Measurements from ENCODE around the gene HFE.
"Not testable (repeated sequence)": the region's sequence is repeated elsewhere in the genome, so short reads cannot be mapped to it uniquely, and the experiment has no call there.

The HFE gene

DNA sequence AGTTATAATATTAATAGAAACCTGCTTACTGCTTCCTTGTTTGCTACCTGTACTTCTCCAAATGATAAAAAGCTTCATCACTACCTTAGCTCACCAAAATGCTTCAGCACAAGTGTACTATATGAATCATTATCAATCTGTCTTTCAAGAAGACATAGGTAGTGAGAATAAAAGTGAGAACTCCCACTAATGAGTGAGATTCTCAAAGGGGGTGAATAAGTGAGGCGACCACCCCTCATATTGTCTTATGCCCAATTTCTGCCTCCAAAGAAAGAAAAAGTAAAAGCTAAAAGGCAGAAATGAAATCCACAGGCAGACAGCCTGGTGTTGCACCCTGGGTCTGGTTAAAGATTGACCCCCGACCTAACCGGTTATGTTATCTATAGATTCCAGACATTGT lies 6.1 kb upstream of the HFE start:
- H3K36me3 ChIP-seq (ENCODE audit: insufficient read depth, low read length); H3K9ac ChIP-seq (ENCODE audit: low read depth, low read length); H3K4me1 ChIP-seq (ENCODE audit: insufficient read depth, low read length); H3K9me3 ChIP-seq (ENCODE audit: control insufficient read depth, insufficient read depth, low read length): not testable (repeated sequence)

DNA sequence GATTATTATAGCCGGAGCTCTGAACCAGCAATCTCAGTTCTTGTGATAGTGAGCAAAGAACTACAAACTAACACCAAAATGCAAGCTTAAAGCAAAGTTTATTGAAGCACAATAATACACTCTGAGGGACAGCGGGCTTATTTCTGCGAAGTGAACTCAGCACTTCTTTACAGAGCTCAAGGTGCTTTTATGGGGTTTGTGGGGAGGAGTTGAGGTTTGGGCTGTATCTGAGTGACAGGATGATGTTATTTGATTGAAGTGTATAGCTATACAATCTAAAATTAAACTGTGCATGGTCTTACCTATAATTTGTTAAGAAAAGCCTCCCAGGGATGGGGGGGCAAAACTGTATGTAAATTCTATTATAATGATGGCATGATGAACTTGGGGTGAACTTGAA lies 1.0 kb upstream of the HFE start:
- no peak overlapping the region for H3K9ac ChIP-seq (ENCODE audit: low read depth, low read length)
- H3K9me3 ChIP-seq (ENCODE audit: control insufficient read depth, insufficient read depth, low read length), result no peaks in the 10 kb centered on the region
- H3K36me3 ChIP-seq (ENCODE audit: insufficient read depth, low read length), result no peaks in the 10 kb centered on the region; the same call in 1 of the 2 replicates
- peaks cover 7% of the 10 kb centered on the region; the same call in 1 of the 2 replicates for H3K4me1 ChIP-seq (ENCODE audit: insufficient read depth, low read length)

GRCh38 chr6:26088344-26088743 lies 1.1 kb downstream of the HFE start:
- peak overlapping the region; percentile 40; the same call in 1 of the 2 replicates for H3K9ac ChIP-seq (ENCODE audit: low read depth, low read length)

DNA sequence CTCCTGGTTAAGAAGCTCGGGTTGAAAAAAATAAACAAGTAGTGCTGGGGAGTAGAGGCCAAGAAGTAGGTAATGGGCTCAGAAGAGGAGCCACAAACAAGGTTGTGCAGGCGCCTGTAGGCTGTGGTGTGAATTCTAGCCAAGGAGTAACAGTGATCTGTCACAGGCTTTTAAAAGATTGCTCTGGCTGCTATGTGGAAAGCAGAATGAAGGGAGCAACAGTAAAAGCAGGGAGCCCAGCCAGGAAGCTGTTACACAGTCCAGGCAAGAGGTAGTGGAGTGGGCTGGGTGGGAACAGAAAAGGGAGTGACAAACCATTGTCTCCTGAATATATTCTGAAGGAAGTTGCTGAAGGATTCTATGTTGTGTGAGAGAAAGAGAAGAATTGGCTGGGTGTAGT lies 2.0 kb downstream of the HFE start:
- Histone ChIP-seq H3K4me1 (ENCODE audit: insufficient read depth, low read length) (peaks cover 7% of the 10 kb centered on the region; the same call in 1 of the 2 replicates), H3K9ac (ENCODE audit: low read depth, low read length) (no peak overlapping the region), H3K36me3 (ENCODE audit: insufficient read depth, low read length) (no peaks in the 10 kb centered on the region; the same call in 1 of the 2 replicates), H3K9me3 (ENCODE audit: control insufficient read depth, insufficient read depth, low read length) (no peaks in the 10 kb centered on the region)

More at GRCh38 chr6:26088344-26088743, 1.1 kb downstream of the HFE start:
- Histone ChIP-seq H3K4me1 (ENCODE audit: insufficient read depth, low read length) (peaks cover 7% of the 10 kb centered on the region; the same call in 1 of the 2 replicates), H3K9me3 (ENCODE audit: control insufficient read depth, insufficient read depth, low read length) (no peaks in the 10 kb centered on the region), H3K36me3 (ENCODE audit: insufficient read depth, low read length) (no peaks in the 10 kb centered on the region; the same call in 1 of the 2 replicates)

DNA sequence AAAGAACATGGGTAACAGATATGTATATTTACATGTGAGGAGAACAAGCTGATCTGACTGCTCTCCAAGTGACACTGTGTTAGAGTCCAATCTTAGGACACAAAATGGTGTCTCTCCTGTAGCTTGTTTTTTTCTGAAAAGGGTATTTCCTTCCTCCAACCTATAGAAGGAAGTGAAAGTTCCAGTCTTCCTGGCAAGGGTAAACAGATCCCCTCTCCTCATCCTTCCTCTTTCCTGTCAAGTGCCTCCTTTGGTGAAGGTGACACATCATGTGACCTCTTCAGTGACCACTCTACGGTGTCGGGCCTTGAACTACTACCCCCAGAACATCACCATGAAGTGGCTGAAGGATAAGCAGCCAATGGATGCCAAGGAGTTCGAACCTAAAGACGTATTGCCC lies 5.2 kb downstream of the HFE start:
- peaks cover 7% of the 10 kb centered on the region; the same call in 1 of the 2 replicates for H3K4me1 ChIP-seq (ENCODE audit: insufficient read depth, low read length)
- H3K36me3 ChIP-seq (ENCODE audit: insufficient read depth, low read length), result no peaks in the 10 kb centered on the region; the same call in 1 of the 2 replicates
- no peaks in the 10 kb centered on the region for H3K9me3 ChIP-seq (ENCODE audit: control insufficient read depth, insufficient read depth, low read length)

DNA sequence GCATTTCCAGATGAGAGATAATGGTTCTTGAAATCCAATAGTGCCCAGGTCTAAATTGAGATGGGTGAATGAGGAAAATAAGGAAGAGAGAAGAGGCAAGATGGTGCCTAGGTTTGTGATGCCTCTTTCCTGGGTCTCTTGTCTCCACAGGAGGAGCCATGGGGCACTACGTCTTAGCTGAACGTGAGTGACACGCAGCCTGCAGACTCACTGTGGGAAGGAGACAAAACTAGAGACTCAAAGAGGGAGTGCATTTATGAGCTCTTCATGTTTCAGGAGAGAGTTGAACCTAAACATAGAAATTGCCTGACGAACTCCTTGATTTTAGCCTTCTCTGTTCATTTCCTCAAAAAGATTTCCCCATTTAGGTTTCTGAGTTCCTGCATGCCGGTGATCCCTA lies 6.8 kb downstream of the HFE start:
- Histone ChIP-seq H3K36me3 (ENCODE audit: insufficient read depth, low read length) (no peaks in the 10 kb centered on the region; the same call in 1 of the 2 replicates), H3K9me3 (ENCODE audit: control insufficient read depth, insufficient read depth, low read length) (no peaks in the 10 kb centered on the region), H3K4me1 (ENCODE audit: insufficient read depth, low read length) (no peaks in the 10 kb centered on the region), H3K9ac (ENCODE audit: low read depth, low read length) (no peak overlapping the region)

More for the DNA sequence above, 5.2 kb downstream of the HFE start:
- H3K9ac ChIP-seq (ENCODE audit: low read depth, low read length), result no peak overlapping the region

DNA sequence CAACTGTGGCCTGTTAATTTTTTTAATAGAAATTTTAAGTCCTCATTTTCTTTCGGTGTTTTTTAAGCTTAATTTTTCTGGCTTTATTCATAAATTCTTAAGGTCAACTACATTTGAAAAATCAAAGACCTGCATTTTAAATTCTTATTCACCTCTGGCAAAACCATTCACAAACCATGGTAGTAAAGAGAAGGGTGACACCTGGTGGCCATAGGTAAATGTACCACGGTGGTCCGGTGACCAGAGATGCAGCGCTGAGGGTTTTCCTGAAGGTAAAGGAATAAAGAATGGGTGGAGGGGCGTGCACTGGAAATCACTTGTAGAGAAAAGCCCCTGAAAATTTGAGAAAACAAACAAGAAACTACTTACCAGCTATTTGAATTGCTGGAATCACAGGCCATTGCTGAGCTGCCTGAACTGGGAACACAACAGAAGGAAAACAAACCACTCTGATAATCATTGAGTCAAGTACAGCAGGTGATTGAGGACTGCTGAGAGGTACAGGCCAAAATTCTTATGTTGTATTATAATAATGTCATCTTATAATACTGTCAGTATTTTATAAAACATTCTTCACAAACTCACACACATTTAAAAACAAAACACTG lies 10.1 kb downstream of the HFE start:
- H3K36me3 ChIP-seq (ENCODE audit: insufficient read depth, low read length), result no peaks in the 10 kb centered on the region
- H3K9me3 ChIP-seq (ENCODE audit: control insufficient read depth, insufficient read depth, low read length), result no peaks in the 10 kb centered on the region
- no peak overlapping the region for H3K9ac ChIP-seq (ENCODE audit: low read depth, low read length)

GRCh38 chr6:26103141-26103769 lies 16.0 kb downstream of the HFE start:
- Histone ChIP-seq H3K4me1 (ENCODE audit: insufficient read depth, low read length) (peaks cover 10% of the 10 kb centered on the region; the same call in 1 of the 2 replicates), H3K9ac (ENCODE audit: low read depth, low read length) (peak overlapping the region; percentile 19; the same call in 1 of the 2 replicates), H3K9me3 (ENCODE audit: control insufficient read depth, insufficient read depth, low read length) (peaks cover 9% of the 10 kb centered on the region; the same call in 1 of the 2 replicates), H3K36me3 (ENCODE audit: insufficient read depth, low read length) (no peaks in the 10 kb centered on the region)

More for the DNA sequence above, 10.1 kb downstream of the HFE start:
- H3K4me1 ChIP-seq (ENCODE audit: insufficient read depth, low read length), result peaks cover under 1% of the 10 kb centered on the region; the same call in 1 of the 2 replicates

DNA sequence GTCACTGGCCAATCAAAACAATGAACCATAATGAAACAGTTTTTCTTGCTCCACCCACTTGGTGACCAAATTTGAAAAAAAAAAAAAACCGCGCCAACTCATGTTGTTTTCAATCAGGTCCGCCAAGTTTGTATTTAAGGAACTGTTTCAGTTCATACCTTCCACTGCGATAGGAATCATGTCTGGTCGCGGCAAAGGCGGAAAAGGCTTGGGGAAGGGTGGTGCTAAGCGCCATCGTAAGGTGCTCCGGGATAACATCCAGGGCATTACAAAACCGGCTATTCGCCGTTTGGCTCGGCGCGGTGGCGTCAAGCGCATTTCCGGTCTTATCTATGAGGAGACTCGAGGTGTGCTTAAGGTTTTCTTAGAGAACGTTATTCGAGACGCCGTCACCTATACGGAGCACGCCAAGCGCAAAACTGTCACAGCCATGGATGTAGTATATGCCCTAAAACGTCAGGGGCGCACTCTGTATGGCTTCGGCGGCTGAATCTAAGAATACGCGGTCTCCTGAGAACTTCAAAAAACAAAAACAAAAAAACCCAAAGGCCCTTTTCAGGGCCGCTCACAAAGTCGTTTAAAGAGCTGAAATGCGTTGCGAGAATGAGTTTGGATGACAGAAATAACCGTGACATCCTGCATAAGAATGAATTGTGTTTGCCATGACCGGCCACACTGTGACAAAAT lies 16.7 kb downstream of the HFE start:
- peaks cover 9% of the 10 kb centered on the region; the same call in 1 of the 2 replicates for H3K9me3 ChIP-seq (ENCODE audit: control insufficient read depth, insufficient read depth, low read length)
- peaks cover 10% of the 10 kb centered on the region; the same call in 1 of the 2 replicates for H3K4me1 ChIP-seq (ENCODE audit: insufficient read depth, low read length)
- H3K36me3 ChIP-seq (ENCODE audit: insufficient read depth, low read length), result no peaks in the 10 kb centered on the region
- H3K9ac ChIP-seq (ENCODE audit: low read depth, low read length), result peak overlapping the region; percentile 55

- peaks cover 9% of the 10 kb centered on the region; the same call in 1 of the 2 replicates for H3K9me3 ChIP-seq (ENCODE audit: control insufficient read depth, insufficient read depth, low read length)
- H3K4me1 ChIP-seq (ENCODE audit: insufficient read depth, low read length), result peaks cover 10% of the 10 kb centered on the region; the same call in 1 of the 2 replicates
- H3K36me3 ChIP-seq (ENCODE audit: insufficient read depth, low read length), result no peaks in the 10 kb centered on the region
- peak overlapping the region; percentile 55 for H3K9ac ChIP-seq (ENCODE audit: low read depth, low read length)
Observed at GRCh38 chr6:26104457-26105108, 17.4 kb downstream of the HFE start.

- peaks cover 9% of the 10 kb centered on the region; the same call in 1 of the 2 replicates for H3K9me3 ChIP-seq (ENCODE audit: control insufficient read depth, insufficient read depth, low read length)
- H3K9ac ChIP-seq (ENCODE audit: low read depth, low read length), result no peak overlapping the region
- H3K4me1 ChIP-seq (ENCODE audit: insufficient read depth, low read length), result peaks cover 10% of the 10 kb centered on the region; the same call in 1 of the 2 replicates
- no peaks in the 10 kb centered on the region for H3K36me3 ChIP-seq (ENCODE audit: insufficient read depth, low read length)
Observed at GRCh38 chr6:26105109-26105730, 18.0 kb downstream of the HFE start.

DNA sequence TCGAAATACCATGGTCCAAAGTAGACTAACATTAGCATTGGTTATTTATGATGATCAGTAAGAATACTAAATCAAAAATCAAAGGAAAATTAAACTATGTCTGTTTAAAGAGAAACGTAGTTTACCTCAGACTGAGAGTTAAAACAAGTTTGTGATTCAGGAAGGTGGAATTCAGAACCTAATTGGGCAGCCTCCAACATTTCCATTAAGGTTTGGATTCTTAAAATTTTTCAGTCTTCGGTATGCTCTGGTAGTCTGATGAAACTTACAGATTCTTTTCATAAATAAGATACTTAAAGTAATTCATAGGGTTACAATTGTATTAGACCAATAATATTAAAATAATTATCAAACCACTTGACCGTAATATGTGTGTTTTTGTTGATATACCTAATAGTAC lies 18.6 kb downstream of the HFE start:
- no peaks in the 10 kb centered on the region for H3K36me3 ChIP-seq (ENCODE audit: insufficient read depth, low read length)

DNA sequence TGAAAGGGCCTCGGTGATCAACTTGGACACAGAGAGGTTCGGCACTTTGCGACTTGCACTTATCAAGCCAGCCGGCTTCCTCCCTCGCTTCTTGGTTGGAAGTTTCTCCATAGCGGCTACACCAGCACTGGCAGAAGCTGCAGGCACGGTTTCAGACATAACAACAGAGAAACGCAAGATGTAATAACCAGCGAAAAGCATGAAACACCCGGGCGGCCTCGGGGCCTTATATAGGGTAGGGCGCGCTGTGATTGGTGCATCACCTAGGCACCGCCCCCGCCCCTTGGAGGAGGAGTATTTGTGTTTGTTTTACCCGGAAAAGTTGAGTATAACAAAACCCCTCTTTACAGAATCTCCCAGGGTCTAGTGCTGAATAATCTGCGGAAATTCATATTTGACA lies 20.7 kb downstream of the HFE start:
- no peak overlapping the region for H3K9ac ChIP-seq (ENCODE audit: low read depth, low read length)
- H3K4me1 ChIP-seq (ENCODE audit: insufficient read depth, low read length), result peaks cover 3% of the 10 kb centered on the region; the same call in 1 of the 2 replicates
- H3K36me3 ChIP-seq (ENCODE audit: insufficient read depth, low read length), result no peaks in the 10 kb centered on the region
- peaks cover 9% of the 10 kb centered on the region; the same call in 1 of the 2 replicates for H3K9me3 ChIP-seq (ENCODE audit: control insufficient read depth, insufficient read depth, low read length)

More for the DNA sequence above, 18.6 kb downstream of the HFE start:
- peaks cover 9% of the 10 kb centered on the region; the same call in 1 of the 2 replicates for H3K9me3 ChIP-seq (ENCODE audit: control insufficient read depth, insufficient read depth, low read length)
- H3K4me1 ChIP-seq (ENCODE audit: insufficient read depth, low read length), result peaks cover 10% of the 10 kb centered on the region; the same call in 1 of the 2 replicates
- H3K9ac ChIP-seq (ENCODE audit: low read depth, low read length), result no peak overlapping the region

Data from ES-I3 (cell line).